A549 treated with RU486 at 1 μM for 4 hours (cell line): ENCODE data around the gene DHX30. TPM values are rescaled to one million over a fixed set of nuclear protein-coding genes. Genes with fewer than 3 reads are reported as not detected.

ENCODE experiments used
- total RNA-seq: library from RNA; stranded (reverse); fragments of 200-300 nt; extraction: Qiagen RNA extraction; gene quantifications from 5 replicates; pipeline ENCODE4 v1.2.3, GENCODE V29; 2022; ENCODE audit warnings: low read depth

DHX30 gene, protein sequence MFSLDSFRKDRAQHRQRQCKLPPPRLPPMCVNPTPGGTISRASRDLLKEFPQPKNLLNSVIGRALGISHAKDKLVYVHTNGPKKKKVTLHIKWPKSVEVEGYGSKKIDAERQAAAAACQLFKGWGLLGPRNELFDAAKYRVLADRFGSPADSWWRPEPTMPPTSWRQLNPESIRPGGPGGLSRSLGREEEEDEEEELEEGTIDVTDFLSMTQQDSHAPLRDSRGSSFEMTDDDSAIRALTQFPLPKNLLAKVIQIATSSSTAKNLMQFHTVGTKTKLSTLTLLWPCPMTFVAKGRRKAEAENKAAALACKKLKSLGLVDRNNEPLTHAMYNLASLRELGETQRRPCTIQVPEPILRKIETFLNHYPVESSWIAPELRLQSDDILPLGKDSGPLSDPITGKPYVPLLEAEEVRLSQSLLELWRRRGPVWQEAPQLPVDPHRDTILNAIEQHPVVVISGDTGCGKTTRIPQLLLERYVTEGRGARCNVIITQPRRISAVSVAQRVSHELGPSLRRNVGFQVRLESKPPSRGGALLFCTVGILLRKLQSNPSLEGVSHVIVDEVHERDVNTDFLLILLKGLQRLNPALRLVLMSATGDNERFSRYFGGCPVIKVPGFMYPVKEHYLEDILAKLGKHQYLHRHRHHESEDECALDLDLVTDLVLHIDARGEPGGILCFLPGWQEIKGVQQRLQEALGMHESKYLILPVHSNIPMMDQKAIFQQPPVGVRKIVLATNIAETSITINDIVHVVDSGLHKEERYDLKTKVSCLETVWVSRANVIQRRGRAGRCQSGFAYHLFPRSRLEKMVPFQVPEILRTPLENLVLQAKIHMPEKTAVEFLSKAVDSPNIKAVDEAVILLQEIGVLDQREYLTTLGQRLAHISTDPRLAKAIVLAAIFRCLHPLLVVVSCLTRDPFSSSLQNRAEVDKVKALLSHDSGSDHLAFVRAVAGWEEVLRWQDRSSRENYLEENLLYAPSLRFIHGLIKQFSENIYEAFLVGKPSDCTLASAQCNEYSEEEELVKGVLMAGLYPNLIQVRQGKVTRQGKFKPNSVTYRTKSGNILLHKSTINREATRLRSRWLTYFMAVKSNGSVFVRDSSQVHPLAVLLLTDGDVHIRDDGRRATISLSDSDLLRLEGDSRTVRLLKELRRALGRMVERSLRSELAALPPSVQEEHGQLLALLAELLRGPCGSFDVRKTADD
- 37.5 to 48.3 TPM (median 47.4 TPM) in 5 replicates for total RNA-seq

DNA sequence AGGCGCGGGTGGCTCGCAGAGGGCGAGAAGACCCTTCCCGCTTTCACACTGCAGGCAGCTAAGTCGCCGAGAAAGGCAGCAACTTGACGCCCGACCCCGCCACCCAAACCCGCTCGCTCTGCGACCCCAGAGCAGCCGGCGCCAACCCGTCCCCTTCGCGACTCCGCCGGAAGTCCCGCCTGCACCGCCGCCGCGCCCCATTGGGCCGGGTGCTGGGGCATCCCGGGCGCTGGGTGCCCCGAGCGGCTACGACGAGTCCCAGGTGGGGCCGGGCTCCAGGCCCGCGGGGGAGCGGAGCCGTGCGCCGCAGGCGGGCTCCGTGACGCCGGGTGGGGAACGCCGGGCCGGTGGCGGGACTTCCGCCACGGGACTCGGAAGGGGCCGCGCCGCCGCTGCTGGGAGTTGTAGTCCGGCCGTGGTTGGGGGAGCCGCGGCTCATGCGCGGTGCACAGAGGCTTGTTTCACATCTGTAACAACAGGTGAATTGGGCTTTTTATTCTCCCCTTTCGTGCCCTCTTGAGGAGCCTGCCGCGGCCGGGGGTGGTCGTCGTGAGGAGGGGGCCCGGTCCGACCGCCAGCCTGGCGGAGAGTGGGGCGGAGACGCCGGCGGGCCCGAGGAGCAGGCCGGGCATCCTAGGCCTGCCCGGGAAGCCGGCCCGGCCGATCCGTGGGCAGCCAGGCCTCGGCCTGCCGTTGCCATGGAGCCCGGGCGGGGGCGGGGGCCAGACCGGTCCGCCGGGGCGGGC is at the start of gene DHX30:
Gene DHX30, plus strand, starts transcription at position 405 of the 746 bp plus-strand sequence. CDS start 7,546 bp downstream, outside the sequence.

DNA sequence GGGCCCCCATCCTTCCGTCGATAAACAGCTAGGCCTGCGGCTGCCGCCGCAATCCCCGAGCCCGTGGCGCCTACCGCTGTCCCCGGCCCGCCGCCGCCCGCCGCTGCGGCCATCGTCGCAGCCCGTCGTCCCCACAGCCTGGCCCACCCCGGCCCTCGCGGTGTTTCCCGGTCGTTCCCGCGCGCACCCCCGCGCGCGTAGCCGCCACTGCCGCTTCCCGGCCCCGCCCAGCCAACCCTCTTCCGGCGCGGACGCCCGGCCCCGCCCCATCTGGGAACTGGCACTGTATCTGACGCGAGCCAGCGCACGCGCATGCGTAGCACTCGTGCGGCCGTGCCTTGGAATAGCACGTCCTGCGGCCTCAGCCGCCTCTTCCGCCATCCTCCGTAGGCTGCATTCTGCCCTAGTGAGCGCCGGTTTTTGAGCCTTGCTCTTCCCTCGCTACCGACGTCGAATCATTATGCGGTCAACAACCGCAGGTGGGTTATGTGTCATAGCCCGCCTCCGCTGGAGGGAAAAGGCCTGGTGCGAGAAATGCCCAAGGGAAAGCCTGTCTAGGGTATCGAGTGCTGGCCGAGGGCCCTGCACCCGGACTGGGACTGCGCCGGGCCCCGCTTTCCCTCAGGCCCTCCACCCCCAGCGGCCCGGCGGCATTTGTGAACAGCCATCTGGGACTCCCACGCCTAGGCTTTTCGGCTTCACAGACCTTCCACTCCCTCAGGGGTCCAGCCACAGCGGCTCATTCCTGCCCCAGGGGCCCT is 21.1 kb upstream of the DHX30 start, which contains the start of gene SMARCC1:
Gene SMARCC1, minus strand, starts transcription at position 209 of the 761 bp plus-strand sequence. Its CDS starts 96 bp downstream, at position 113.

Other genes starting within 250 kb of the DHX30 start
- gene CSPG5, start 224.3 kb upstream of the DHX30 start, total RNA-seq = 0.63 to 1.3 TPM (median 1.1 TPM) in 5 replicates
- 21.8 to 30.5 TPM (median 26.9 TPM) in 5 replicates for gene SMARCC1, start 21.2 kb upstream of the DHX30 start, total RNA-seq
- gene MAP4, start 213.3 kb downstream of the DHX30 start, total RNA-seq = 90.6 to 109 TPM (median 98.9 TPM) in 5 replicates